Measurements from ENCODE around the gene EPB41L4A.

Gene EPB41L4A

GRCh38 chr5:112303685-112304084, 115.4 kb downstream of the EPB41L4A start:
- no peak for DNase-seq

- no peak for DNase-seq
Measured at GRCh38 chr5:112294126-112294525, 125.0 kb downstream of the EPB41L4A start.

DNA sequence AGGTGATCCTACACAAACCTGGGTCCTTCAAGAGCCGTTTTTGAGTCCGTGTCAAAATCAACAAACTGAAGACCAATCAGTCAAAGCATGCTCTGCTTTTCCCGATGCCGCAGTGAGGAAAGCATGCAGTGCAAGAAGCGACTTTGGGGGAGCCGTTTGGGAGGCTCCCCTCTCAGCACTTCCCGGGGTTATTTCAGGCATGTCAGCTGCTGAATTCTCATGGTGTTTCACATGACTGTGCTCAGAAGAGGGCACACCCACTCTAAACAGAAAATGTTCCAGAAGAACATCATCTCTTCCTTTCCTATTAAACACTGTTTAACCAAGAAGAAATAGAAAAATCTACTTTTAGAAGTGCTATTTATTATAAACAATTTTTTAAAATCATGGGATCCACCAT, 125.5 kb downstream of the EPB41L4A start:
- DNase-seq = no peak

DNA sequence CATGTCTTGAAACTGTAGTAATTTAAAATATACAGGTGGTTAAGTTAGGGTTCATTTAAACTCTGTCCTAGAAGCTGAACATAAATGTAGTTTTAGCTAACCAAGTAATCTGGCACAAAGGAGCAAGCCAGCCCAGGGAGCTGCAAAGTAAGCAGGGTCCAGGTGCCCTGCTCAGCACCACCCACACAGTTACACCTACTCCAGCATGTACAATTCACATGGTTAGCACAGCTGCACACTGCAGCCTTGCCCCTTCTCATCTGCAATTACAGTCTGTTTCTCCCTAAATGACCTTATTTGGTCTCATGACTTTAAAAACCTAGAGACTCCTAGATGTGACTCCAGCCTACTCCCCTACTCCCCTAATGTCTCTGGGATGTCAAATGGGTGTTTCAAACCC, 128.4 kb downstream of the EPB41L4A start:
- DNase-seq = no peak

GRCh38 chr5:112289465-112289864, 129.6 kb downstream of the EPB41L4A start:
- no peak for DNase-seq

GRCh38 chr5:112283943-112284929, 134.8 kb downstream of the EPB41L4A start:
- DNase-seq = no peak

DNA sequence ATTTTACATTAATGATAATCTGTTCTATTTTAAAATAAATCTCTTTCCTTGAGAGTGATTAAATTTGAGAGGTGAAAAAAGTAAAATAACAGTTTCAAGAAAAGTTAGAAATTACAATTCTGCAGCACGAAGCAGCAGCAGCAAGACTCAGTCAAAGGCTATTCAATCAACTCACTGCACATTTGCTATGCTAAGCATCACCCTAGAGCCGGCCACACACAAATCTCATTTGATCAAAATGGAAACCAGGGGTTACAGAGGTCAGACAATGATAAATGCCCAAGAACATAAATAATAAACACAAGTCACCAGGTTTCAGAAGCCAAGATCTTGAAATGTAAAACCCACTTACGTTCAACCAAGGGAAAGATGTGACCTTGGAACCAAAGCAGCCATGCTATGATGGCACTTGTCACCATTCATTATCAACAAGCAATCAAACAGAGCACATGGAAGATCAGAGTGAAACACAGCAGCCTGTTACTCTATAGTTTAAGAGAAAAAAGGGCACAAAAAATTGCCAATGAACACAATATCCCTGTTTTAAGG, 136.0 kb downstream of the EPB41L4A start:
- DNase-seq = no peak

DNA sequence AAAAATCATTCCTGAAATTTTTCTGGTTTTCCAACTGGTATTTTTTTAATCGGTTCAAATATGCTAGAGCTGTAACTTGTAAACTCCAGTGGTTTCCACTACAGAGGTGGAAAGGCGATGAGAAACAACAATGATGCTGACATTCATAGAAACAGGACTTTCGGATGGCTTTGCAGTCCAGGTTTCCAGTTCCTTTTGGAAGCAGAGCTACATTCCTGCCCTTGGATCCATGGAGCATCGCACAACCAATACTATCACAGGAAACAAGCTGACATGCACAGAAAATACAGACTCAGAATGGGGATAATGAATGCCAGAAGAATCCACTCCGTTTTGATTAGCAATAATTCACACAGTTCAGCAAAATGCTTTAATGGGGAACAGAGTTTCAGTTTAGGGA, 140.0 kb downstream of the EPB41L4A start:
- no peak for DNase-seq

DNA sequence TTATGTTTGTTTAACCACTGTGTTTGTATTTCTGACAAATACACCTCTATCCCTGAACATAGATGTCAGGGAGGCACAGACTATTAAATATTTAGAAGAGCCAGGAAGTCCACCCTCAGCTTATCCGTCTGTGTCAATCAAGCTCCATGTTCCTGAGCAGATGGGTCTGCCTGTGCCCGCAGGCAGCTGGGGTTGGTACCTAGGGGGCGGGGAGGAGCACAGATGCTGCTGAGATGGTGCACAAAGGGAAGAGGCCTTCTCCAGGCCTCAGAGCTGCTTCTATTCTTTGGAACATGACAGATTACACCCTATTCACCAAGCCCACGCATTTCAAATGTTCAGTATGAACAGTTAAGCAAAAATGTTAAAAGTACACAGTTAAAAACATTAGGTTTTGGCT, 142.1 kb downstream of the EPB41L4A start:
- no peak for DNase-seq

- DNase-seq = no peak
Measured at GRCh38 chr5:112275671-112276070, 143.4 kb downstream of the EPB41L4A start.

DNA sequence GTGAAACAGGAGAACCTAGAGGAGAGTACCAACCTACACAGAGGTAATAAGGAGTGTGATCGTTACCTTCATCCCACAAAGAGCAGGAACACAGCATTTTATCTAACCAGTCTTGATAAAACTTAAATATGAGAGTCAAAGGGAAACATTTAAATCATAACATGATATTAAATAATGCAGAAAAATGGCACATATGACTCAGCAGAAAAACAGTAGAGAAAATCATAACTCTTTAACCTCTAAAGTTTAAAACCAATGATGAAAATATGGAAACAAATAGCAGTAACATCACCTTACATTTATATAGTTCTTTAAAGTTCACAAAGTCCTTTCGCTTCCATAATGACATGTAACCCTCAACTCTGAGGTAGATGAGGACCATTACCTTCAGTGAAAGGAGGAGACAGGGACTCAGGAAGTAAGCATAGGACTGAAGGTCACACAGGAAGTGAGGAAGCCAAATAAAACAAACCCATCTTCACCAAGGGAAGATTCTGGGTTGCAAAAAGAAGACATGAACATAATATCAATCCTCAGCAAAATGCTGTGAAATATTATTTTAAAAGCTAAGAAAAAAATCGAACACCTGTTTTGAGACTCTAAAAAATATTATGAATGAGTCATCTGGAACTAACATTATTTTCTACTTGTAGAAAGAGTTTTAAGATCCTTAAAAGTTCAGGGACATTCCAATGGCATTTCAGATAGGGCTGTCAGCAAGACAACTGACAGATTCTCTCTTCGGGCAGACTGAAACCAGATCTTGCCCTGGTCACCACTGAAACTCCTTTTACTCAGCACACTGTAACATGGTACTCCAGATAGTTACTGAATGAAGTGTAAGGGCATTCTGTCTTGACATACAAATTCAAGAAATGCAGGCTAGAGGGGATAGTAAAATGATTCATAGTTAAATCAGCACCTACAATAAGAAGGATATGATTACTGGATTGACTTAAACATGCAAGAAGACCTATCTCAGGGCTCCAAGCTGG, 148.5 kb downstream of the EPB41L4A start:
- no peak for DNase-seq

DNA sequence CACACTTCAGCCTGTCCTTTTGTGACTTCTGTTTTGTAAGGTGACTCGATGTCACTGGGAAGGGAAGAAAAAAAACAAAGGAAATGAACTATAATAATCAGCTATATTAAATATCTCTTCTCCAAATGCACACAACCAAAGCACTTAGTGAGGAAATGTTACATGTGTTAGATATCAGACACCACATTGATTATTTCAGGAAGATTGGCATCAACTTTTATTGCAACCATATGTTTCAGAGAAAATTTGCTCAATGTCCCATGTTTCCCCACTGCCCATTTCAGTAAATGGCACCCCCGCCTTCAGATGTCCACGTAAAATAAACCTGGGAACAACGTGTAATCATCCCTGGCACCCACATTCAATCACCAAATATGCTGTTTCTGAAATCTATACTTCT, 151.8 kb downstream of the EPB41L4A start:
- no peak for DNase-seq

GRCh38 chr5:112264666-112265065, 154.4 kb downstream of the EPB41L4A start:
- no peak for DNase-seq

GRCh38 chr5:112264151-112264550, 154.9 kb downstream of the EPB41L4A start:
- no peak for DNase-seq

- no peak for DNase-seq
Measured at GRCh38 chr5:112263469-112263868, 155.6 kb downstream of the EPB41L4A start.

- no peak for DNase-seq
Measured at GRCh38 chr5:112258571-112258970, 160.5 kb downstream of the EPB41L4A start.

GRCh38 chr5:112257976-112258375, 161.1 kb downstream of the EPB41L4A start:
- no peak for DNase-seq

GRCh38 chr5:112257005-112257404, 162.1 kb downstream of the EPB41L4A start:
- no peak for DNase-seq

GRCh38 chr5:112254303-112254702, 164.8 kb downstream of the EPB41L4A start:
- no peak for DNase-seq

DNA sequence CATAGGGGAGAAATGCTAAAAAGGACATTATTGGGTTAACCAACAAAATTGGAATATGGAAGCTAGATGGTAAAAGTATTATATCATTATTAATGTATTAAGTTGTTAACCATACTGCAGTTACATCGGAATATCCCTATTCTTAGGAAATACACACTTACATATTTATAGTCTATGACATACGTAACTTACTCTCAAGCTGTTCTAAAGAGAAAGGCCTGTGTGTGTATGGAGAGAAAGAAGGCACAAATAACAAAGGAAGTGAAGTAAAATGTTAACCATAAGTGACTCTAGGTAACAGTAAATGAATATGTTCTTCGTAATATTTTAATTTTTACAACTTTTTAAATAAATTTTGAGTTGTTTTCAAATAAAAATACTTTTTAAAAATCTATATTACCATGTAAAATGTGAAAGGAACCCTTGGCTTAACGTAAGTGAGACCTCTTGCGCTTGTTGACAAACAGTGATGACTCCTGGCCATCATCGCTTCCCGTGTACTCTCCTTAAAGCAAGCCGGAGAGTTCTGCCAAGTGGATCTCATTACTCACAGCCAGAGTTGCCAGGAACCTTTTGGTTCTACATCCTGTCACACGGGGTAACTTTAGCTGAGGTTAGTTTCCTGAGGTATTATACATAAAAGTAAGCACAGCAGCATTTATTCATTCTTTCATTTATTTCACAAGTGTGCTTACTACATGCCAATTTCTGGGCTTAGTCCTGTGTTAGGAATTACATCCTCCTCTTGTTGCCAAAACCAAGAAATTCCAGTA, 165.4 kb downstream of the EPB41L4A start:
- peak; percentile 47 for DNase-seq

- DNase-seq = no peak
Measured at GRCh38 chr5:112250551-112250950, 168.5 kb downstream of the EPB41L4A start.

GRCh38 chr5:112248623-112249022, 170.5 kb downstream of the EPB41L4A start:
- DNase-seq = no peak

Measured in right forelimb (tissue), 1 donor.